IMR-90 (cell line): ENCODE data around the gene ZNF609. TPM values are rescaled to one million over a fixed set of nuclear protein-coding genes. Genes with fewer than 3 reads are reported as not detected.

Experiments used
- ATAC-seq: fragments of 200-7000 bp; cut with Tn5 transposase; 2 replicates; pipeline ENCODE4 v1.9.1; 2020; ENCODE audit warnings: low read depth, mild to moderate bottlenecking, moderate library complexity
- BruUV-seq: library from RNA; stranded (reverse); fragments of 400-500 nt; replicated peaks from 2 replicates; lab custom pipeline; 2021; lab: Mats Ljungman, UMichigan
- CTCF ChIA-PET: fragments of 300-600 bp; formaldehyde crosslinking; extraction: SDS; loops from one replicate; lab custom pipeline; 2021; ENCODE audit warnings: antibody characterized with exemption; lab: Yijun Ruan, JAX
- POLR2A ChIA-PET: fragments of 300-600 bp; sonication (Branson Sonifier 250); formaldehyde crosslinking; loops from one replicate; lab custom pipeline; 2022; ENCODE audit warnings: antibody characterized with exemption; ENCODE audit not compliant: unreplicated experiment; lab: Charles Lee
- DNase-seq: peaks from one replicate; pipeline ENCODE4 v3.0.0; 2013
- H2AFZ ChIP-seq: replicated peaks from 2 replicates; pipeline ENCODE3; 2013; ENCODE audit warnings: low read length, mild to moderate bottlenecking; ENCODE audit not compliant: poor library complexity
- H2AK5ac ChIP-seq: 2 replicates; pipeline ENCODE4 v1.6.1; 2013; ENCODE audit warnings: low read depth, low read length, inconsistent platforms
- H2AK9ac ChIP-seq: replicated peaks from 2 replicates; pipeline ENCODE3; 2013; ENCODE audit warnings: mild to moderate bottlenecking, low read depth, low read length, moderate library complexity; ENCODE audit not compliant: poor library complexity
- H2BK120ac ChIP-seq: 2 replicates; pipeline ENCODE4 v1.6.1; 2013; ENCODE audit warnings: low read depth, low read length, inconsistent platforms
- H2BK15ac ChIP-seq: 3 replicates; pipeline ENCODE4 v1.6.1; 2013; ENCODE audit warnings: low read depth, low read length, inconsistent platforms
- H2BK20ac ChIP-seq: 2 replicates; pipeline ENCODE4 v1.6.1; 2013; ENCODE audit warnings: low read depth, mild to moderate bottlenecking, inconsistent platforms, low read length, moderate library complexity
- H2BK5ac ChIP-seq: 2 replicates; pipeline ENCODE4 v1.6.1; 2013; ENCODE audit warnings: mild to moderate bottlenecking, low read depth, low read length, inconsistent platforms; ENCODE audit not compliant: poor library complexity, severe bottlenecking
- H3K14ac ChIP-seq: replicated peaks from 2 replicates; pipeline ENCODE4 v1.6.1; 2013; ENCODE audit warnings: low read depth, low read length, inconsistent platforms
- H3K18ac ChIP-seq: 2 replicates; pipeline ENCODE4 v1.6.1; 2013; ENCODE audit warnings: low read depth, low read length, control low read depth
- H3K23ac ChIP-seq: 2 replicates; pipeline ENCODE4 v1.6.1; 2013; ENCODE audit warnings: low read depth, low read length, inconsistent platforms
- H3K27ac ChIP-seq: 2 replicates; pipeline ENCODE4 v1.5.1; 2013; ENCODE audit warnings: mild to moderate bottlenecking, control low read depth, low read length; ENCODE audit not compliant: insufficient read depth
- H3K27me3 ChIP-seq: 2 replicates; pipeline ENCODE4 v1.6.1; 2013; ENCODE audit warnings: low read length; ENCODE audit not compliant: control insufficient read depth, insufficient read depth
- H3K36me3 ChIP-seq: 2 replicates; pipeline ENCODE4 v1.6.1; 2013; ENCODE audit warnings: low read length, mixed read lengths; ENCODE audit not compliant: control insufficient read depth, insufficient read depth
- H3K4ac ChIP-seq: 2 replicates; pipeline ENCODE4 v1.6.1; 2013; ENCODE audit warnings: low read depth, low read length, inconsistent platforms
- H3K4me1 ChIP-seq: 2 replicates; pipeline ENCODE4 v1.6.1; 2013; ENCODE audit warnings: low read length, mixed read lengths; ENCODE audit not compliant: control insufficient read depth, insufficient read depth
- H3K4me2 ChIP-seq: 2 replicates; pipeline ENCODE4 v1.6.1; 2013; ENCODE audit warnings: low read depth, mild to moderate bottlenecking, control low read depth, low read length, moderate library complexity
- H3K4me3 ChIP-seq: 2 replicates; pipeline ENCODE4 v1.5.1; 2013; ENCODE audit warnings: low read depth, mild to moderate bottlenecking, control low read depth, low read length, moderate library complexity; ENCODE audit not compliant: insufficient read depth
- H3K56ac ChIP-seq: 2 replicates; pipeline ENCODE4 v1.6.1; 2013; ENCODE audit warnings: low read length, inconsistent platforms; ENCODE audit not compliant: insufficient read depth; ENCODE audit errors: extremely low read depth
- H3K79me1 ChIP-seq, 2 experiments: 2 replicates each; pipeline ENCODE4 v1.6.1; 2013; ENCODE audit warnings: low read length in 2 of 2, inconsistent platforms in 1 of 2, low read depth in 1 of 2
- H3K9ac ChIP-seq: 2 replicates; pipeline ENCODE4 v1.6.1; 2013; ENCODE audit warnings: low read depth, low read length, control low read depth
- H3K9me1 ChIP-seq: 2 replicates; pipeline ENCODE4 v1.6.1; 2013; ENCODE audit warnings: low read length, inconsistent platforms; ENCODE audit not compliant: insufficient read depth
- H3K9me3 ChIP-seq: 2 replicates; pipeline ENCODE4 v1.6.1; 2013; ENCODE audit warnings: low read length; ENCODE audit not compliant: control insufficient read depth, insufficient read depth
- H4K20me1 ChIP-seq: 2 replicates; pipeline ENCODE4 v1.6.1; 2013; ENCODE audit warnings: low read length, inconsistent platforms; ENCODE audit not compliant: insufficient read depth
- H4K5ac ChIP-seq: 2 replicates; pipeline ENCODE4 v1.6.1; 2013; ENCODE audit warnings: mild to moderate bottlenecking, low read depth, low read length, control low read depth
- H4K8ac ChIP-seq, 2 experiments: 2 replicates each; pipeline ENCODE4 v1.6.1; 2013; ENCODE audit warnings: low read depth in 2 of 2, low read length in 2 of 2, control low read depth in 1 of 2, inconsistent platforms in 1 of 2
- H4K91ac ChIP-seq: 2 replicates; pipeline ENCODE4 v1.6.1; 2013; ENCODE audit warnings: low read depth, low read length, inconsistent platforms; ENCODE audit not compliant: insufficient read depth
- BHLHE40 ChIP-seq: fragments of 150-350 bp; IDR thresholded peaks from 2 replicates; pipeline ENCODE4 v1.6.1; 2016; ENCODE audit warnings: mild to moderate bottlenecking, low read depth, low read length
- CHD1 ChIP-seq: IDR thresholded peaks from 2 replicates; pipeline ENCODE4 v1.6.1; 2012; ENCODE audit warnings: low read depth, low read length, improper control_type of control experiment
- ELK1 ChIP-seq: fragments of 150-350 bp; IDR thresholded peaks from 2 replicates; pipeline ENCODE4 v1.6.1; 2016; ENCODE audit warnings: low read depth, mild to moderate bottlenecking, low read length, moderate library complexity, borderline replicate concordance
- USF2 ChIP-seq: fragments of 150-350 bp; IDR thresholded peaks from 2 replicates; pipeline ENCODE4 v1.6.1; 2017; ENCODE audit warnings: mild to moderate bottlenecking, antibody characterized with exemption, low read length, low read depth
- dilution Hi-C: fragments of 300-500 bp; cut with HindIII; formaldehyde crosslinking; loops from one replicate; pipeline ENCODE4 v1.14.3; 2018; ENCODE audit warnings: low sequenced_read_pairs; ENCODE audit not compliant: unreplicated experiment
- in situ Hi-C: fragments of 300-500 bp; cut with MboI; formaldehyde crosslinking; loops from 3 replicates; pipeline ENCODE4 v1.14.3; 2019; ENCODE audit warnings: low sequenced_read_pairs, inconsistent platforms, mixed read lengths
- intact Hi-C: fragments of 100-400 bp; cut with micrococcal nuclease; formaldehyde crosslinking; loops from 2 replicates; pipeline ENCODE4 v1.10.0; 2022
- polyA plus RNA-seq, 3 experiments: library from polyadenylated mRNA; depleted of rRNA; stranded (reverse); fragments of >200 nt; gene quantifications; 2 replicates each; pipeline ENCODE4 v1.2.3, GENCODE V29; 2012; ENCODE audit warnings: low replicate concordance in 1 of 3
- total RNA-seq: library from RNA; depleted of rRNA; stranded (reverse); fragments of >200 nt; gene quantifications from 2 replicates; pipeline ENCODE4 v1.2.3, GENCODE V29; 2012

The ZNF609 gene
- total and polyA plus RNA-seq, 2 of the 4 experiments (the other 2 are of a cell fraction): 10.4 to 12.5 TPM

GRCh38 chr15:64490598-64491259, 30.4 kb downstream of the ZNF609 start:
- Histone ChIP-seq H4K5ac (no peak overlapping the region), H3K9me1 (peaks cover 7% of the 10 kb centered on the region; the same call in 1 of the 2 replicates), H2BK5ac (peak overlapping the region; percentile 41), H3K23ac (no peak overlapping the region), H4K91ac (no peak overlapping the region), H2BK15ac (no peak overlapping the region), H3K79me1 (peaks cover 41 to 69% of the 10 kb centered on the region in 2 experiments), H3K4me2 (peak overlapping the region; percentile 66; the same call in 1 of the 2 replicates), H3K4ac (no peak overlapping the region), H2BK20ac (no peak overlapping the region), H3K9me3 (no peaks in the 10 kb centered on the region), H3K27ac (peak overlapping the region; percentile 18; the same call in 1 of the 2 replicates), H3K56ac (no peak overlapping the region), H3K14ac (no peak overlapping the region), H3K9ac (no peak overlapping the region), H3K4me3 (no peak overlapping the region), H3K27me3 (no peaks in the 10 kb centered on the region), H2AK9ac (no peak overlapping the region), H3K4me1 (peaks cover 7% of the 10 kb centered on the region), H2AFZ (no peak overlapping the region), H4K20me1 (peaks cover 25% of the 10 kb centered on the region; the same call in 1 of the 2 replicates), H2BK120ac (no peak overlapping the region), H4K8ac (no peak overlapping the region), H3K36me3 (peaks cover 6% of the 10 kb centered on the region; the same call in 1 of the 2 replicates), H3K18ac (peak overlapping the region; percentile 56; the same call in 1 of the 2 replicates), H2AK5ac (no peak overlapping the region)
- intact Hi-C loops: no loop called here
- ATAC-seq: peak; percentile 94
- POLR2A ChIA-PET: no interaction called here
- dilution Hi-C loops: no loop called here
- in situ Hi-C loops: no loop called here
- no TSS peak for BruUV-seq
- TF ChIP-seq CHD1 (no peak), BHLHE40 (no peak), USF2 (no peak), ELK1 (no peak)
- CTCF ChIA-PET: interaction anchor here (1.4 kb wide), 1 partner anchor 12 kb away, joined by 4 read pairs; no protein-coding TSS in a partner anchor
- DNase-seq: peak; percentile 78
